Lower leg skin (tissue), 3 donors: ENCODE measurements around the gene CTDSPL2.

Experiments
- CTCF ChIP-seq, 3 donors: fragments of 450-650 bp; IDR thresholded peaks; one replicate each; pipeline ENCODE4 v1.5.1; 2016; ENCODE audit warnings: antibody characterized with exemption in 3 of 3, mild to moderate bottlenecking in 3 of 3, moderate library complexity in 2 of 3
- POLR2A ChIP-seq, 2 donors: fragments of 450-650 bp; IDR thresholded peaks; one replicate each; pipeline ENCODE4 v1.6.1; 2016 to 2017; ENCODE audit warnings: antibody characterized with exemption in 2 of 2, mild to moderate bottlenecking in 1 of 2, moderate library complexity in 1 of 2

- TF ChIP-seq CTCF (IDR thresholded peaks at IDR 0.05), result no peak
- TF ChIP-seq POLR2A (IDR thresholded peaks at IDR 0.05), result no peak
Observed at GRCh38 chr15:44554934-44555723, 127.7 kb downstream of the CTDSPL2 start.
